Activated CD4-positive, alpha-beta T cell treated with anti-CD3 and anti-CD28 coated beads, Interleukin-2, amount 50 U/mL, for 24 hours (primary cell): Measurements from ENCODE around the gene EPN3.
A peak's percentile ranks its signal among the peaks of the same experiment; 100 is the strongest.

Experiments used
- DNase-seq, 2 donors: peaks; one replicate each; pipeline ENCODE4 v3.0.0-alpha.2; 2020; ENCODE audit warnings: low read depth in 1 of 2, low spot score in 1 of 2

Gene EPN3

GRCh38 chr17:50547736-50548083 lies 15.2 kb downstream of the EPN3 start:
- DNase-seq: no peak

DNA sequence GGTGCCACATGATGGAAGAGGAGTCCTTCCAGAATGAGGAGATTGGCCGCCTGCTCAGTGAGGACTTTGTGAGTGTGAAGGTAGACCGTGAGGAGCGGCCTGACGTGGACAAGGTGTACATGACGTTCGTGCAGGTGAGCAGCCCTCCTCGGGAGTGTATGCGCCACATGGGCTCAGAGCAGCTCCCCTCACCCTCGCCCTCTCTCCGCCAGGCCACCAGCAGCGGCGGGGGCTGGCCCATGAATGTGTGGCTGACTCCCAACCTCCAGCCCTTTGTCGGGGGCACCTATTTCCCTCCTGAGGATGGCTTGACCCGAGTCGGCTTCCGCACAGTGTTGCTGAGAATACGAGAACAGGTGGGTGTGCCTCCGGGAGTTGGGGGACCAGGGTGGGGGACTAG lies 16.3 kb downstream of the EPN3 start:
- DNase-seq: no peak

- DNase-seq: no peak
Observed at GRCh38 chr17:50549256-50549941, 16.9 kb downstream of the EPN3 start.

DNA sequence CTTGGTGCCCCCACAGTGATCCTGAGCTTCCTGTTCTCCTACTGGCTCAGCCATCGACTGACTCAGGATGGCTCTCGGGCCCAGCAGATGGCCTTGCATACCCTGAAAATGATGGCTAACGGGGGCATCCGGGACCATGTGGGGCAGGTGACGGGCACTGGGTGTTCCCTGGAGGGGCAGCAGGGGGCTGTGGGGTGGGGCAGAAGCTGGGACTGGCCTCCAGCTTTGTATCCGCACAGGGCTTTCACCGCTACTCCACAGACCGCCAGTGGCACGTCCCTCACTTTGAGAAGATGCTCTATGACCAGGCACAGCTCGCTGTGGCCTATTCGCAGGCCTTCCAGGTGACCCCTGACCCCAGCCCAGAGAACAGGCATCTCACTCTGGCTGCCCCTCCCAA lies 17.4 kb downstream of the EPN3 start:
- no peak for DNase-seq

- no peak for DNase-seq
Observed at GRCh38 chr17:50550661-50551432, 18.3 kb downstream of the EPN3 start.

DNA sequence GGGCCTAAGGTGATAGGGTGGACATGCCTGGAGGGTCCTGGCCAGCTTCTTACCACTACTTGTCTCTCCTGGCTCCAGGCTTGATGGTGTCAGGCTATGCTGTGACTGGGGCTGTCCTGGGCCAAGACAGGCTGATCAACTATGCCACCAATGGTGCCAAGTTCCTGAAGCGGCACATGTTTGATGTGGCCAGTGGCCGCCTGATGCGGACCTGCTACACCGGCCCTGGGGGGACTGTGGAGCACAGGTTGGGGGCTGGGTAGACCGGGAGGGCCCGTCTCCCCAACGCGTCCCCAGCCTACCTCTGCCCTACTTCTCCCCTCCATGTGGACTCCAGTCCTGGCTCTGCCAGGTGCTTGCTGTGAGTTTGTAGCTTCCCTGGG lies 18.9 kb downstream of the EPN3 start:
- no peak for DNase-seq

GRCh38 chr17:50551884-50552283 lies 19.3 kb downstream of the EPN3 start:
- no peak for DNase-seq

GRCh38 chr17:50554201-50554600 lies 21.7 kb downstream of the EPN3 start:
- no peak for DNase-seq

- DNase-seq: no peak
Observed at GRCh38 chr17:50556803-50557202, 24.3 kb downstream of the EPN3 start.

DNA sequence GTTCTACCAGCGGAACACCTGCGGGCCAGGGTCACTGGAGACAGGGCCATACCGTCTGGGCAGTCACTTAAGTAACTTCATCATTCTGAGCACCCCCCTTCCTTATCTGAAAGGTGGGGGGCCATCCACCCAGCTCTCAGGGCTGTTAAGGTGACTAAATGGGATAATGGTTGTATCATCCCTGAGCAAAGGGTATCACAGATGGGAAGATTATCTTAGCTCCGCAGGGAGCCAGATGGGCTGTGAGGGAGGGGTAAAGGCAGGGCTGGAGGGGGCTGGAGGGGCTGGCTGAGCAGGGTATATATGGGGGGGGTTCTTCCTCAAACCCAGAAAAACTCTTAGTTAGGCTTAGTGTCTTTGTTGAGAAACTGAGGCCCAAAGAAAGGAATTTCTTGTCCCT lies 25.1 kb downstream of the EPN3 start:
- DNase-seq: no peak

GRCh38 chr17:50558091-50558490 lies 25.6 kb downstream of the EPN3 start:
- no peak for DNase-seq

DNA sequence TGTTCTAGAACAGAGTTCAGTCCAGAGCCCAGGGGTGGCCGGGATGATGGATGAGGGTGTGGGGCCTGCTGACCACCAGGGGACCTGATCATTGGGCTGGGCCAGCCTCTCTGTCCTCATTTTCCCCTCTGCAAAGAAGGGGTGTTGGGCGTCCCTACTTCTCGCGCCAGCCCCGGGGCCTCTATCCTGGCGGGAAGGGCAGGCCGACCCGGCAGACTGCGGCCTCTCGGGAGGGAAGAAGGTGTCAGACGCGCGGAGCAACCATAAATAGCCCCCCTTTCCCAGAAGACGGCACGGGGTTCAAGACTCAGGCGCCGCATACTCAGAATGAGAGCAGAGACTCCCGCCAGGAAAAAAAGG lies 26.0 kb downstream of the EPN3 start:
- no peak for DNase-seq

DNA sequence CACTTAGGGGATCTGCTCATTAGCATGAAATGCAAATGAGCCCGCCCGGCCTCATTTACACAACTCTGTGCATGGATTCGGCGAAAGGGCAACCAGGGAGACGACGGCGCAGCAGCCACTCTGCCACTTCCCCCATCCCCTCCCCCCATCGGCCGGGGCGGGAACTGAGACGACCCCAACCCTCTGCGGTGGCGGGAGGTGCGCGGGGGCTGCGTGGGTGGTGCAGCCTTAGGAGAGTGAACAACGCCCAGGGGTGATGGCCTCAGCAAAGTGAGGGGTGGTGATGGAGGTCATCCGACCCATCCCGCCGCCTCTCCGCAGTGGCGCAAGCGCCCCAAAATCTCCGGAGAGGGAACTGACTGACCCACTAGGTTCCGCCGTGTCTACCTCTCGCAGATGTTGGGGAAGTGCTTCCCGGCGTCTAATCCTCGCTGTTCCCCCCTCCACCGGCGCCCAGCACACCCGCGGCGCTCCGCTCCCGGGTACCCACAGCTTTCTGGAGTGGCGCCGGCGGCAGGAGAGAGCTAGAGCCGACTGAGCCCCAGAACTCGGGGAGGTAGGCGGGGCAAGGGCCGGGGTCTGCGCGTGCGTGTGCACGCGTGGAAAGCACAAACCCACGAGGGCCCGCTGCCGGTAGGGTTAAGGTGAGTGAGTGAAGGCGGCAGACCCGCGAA lies 26.5 kb downstream of the EPN3 start:
- peak in 1 of 2 donors; percentile 21 for DNase-seq

DNA sequence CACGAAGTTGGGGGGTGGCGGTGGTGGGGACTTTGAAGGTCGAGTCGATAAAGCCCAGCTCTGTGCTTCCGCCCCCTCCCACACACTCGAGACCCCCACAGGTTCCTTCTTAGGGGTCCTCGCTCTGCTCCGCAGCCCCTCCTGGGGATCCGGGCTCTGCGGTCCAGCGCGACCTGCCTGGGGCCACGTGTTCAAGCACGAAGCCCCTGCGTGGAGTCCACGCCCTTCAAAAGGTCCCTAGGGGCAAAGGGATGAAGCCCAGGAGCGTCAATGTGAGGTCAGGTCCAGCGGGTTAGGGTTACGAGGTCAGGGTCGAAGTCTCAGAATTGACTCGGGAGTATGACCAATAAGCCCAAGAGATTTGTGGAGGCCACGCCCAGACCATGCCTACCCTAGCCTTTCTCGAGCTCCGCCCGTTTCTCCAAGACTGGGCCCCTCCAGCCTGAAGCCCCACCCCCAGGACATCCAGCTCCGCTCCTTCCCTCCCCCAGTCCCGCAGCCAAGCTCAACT lies 27.2 kb downstream of the EPN3 start:
- no peak for DNase-seq

DNA sequence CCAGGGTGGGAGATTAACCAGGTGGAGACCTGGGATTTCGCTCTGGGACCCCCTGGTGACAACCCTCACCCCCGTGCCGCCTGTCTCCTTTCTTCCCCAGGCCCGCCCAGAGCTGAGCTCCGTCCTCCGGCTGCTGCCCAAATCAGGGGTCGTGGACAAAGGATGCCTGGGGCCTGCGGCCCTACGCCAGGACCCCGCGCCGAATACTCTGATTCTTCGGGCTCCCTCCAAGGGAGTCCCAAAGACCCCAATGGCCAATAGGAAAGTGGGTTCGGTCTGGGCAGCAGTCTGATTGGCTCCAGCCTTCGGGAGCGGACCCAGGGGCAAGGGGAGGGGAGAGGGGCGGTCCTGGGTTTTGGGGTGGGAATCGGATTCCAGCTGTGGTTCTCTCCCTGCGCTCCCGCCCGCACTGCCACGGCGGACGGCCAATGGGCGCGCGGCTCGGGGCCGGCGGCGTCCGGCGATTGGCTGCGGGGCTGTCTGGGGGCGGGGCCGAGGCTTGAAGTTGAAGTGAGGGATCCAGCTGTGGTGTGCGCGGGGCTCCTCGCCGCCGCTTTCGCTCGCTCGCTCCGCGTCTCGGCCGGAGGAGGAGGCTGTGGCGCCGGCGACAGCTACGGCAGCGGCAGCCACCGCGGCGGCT lies 27.8 kb downstream of the EPN3 start, which contains the start of gene CACNA1G:
TSS of gene CACNA1G (plus strand) at position 531 of the 640 bp plus-strand sequence. CDS start 745 bp downstream, outside the sequence.
- peak; percentile 73 to 76 for DNase-seq

DNA sequence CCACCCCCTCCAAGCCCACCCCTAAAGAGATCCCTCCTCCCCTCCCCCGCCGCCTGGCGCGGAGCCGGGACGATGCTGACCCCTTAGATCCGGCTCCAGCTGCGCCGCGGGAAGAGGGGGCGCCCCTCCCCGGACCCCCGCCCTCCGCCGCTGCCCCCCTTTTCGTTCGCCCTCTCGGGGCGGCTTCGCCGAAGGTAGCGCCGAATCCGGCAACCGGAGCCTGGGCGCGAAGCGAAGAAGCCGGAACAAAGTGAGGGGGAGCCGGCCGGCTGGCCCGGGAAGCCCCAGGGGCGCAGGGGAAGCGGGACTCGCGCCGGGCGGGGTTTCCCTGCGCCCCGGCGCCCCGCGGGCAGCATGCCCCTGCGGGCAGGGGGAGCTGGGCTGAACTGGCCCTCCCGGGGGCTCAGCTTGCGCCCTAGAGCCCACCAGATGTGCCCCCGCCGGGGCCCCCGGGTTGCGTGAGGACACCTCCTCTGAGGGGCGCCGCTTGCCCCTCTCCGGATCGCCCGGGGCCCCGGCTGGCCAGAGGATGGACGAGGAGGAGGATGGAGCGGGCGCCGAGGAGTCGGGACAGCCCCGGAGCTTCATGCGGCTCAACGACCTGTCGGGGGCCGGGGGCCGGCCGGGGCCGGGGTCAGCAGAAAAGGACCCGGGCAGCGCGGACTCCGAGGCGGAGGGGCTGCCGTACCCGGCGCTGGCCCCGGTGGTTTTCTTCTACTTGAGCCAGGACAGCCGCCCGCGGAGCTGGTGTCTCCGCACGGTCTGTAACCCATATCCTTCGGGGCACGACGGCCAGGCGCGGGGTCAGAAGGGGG lies 28.6 kb downstream of the EPN3 start:
- no peak for DNase-seq

DNA sequence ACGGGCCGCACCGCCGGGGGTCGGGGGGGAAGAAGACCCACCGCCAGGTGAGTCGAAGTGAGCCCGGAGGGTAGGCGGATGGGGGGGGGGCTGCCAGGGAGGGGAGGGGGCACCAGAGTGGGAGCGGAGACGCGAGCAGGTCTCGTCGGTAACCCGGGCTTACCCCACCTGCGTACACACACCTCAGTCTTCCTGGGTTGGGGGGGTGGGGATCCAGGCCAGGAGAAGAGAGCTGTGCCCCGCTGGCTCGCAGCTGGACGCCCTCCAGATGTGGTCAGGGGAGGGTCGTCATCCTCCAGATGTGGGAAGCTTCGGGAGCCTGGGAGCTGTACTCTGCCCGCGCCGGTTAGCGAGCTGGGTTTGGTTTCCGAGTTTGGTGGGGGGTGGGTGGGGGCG lies 29.2 kb downstream of the EPN3 start:
- DNase-seq: no peak

DNA sequence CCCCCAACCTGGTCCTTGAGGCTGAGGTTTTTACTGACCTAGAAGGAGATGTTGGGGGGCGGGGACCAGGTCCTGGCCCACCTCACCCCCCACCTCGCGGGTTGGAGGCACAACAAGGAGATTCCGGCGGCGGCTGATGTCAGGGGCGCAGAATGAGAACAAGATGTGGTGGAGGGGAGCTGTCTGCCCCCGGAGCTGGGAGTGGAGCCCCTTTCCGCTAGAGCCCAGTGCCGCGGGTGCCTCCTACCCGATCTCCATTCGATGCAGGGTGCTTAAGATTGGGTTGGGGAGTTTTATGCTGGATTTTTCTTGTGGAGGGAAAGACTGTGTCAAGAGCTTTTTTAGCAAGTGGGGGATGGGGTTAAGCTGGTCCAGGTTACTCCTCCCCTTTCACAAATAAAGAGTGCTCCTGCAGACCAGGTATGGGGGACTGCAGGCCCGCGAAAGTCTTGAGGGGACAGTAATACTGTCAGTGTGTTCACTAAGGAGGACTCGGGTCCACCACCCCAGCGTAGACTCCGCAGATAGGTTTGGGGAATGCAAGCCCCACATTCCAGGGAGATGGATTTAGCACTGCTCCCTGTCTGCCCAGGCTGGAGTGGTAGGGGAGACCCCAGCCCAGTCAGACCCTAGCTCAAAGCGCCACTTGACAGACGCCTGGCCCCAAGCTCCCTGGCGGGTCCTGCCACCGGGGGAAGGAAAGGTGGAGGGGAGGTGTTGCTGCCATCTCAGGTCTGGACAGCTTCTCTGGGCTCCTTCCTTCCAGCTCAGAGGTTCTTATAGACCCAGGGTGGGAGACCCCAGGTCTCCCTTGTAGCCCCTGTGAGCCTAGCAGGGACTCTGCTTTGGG lies 29.9 kb downstream of the EPN3 start:
- DNase-seq: no peak

GRCh38 chr17:50563092-50563511 lies 30.6 kb downstream of the EPN3 start:
- no peak for DNase-seq

GRCh38 chr17:50564916-50565315 lies 32.4 kb downstream of the EPN3 start:
- DNase-seq: no peak
